Stimulated activated CD8-positive, alpha-beta memory T cell treated with anti-CD3 and anti-CD28 coated beads, Interleukin-4, amount 100 ng/mL, for 24 hours (primary cell): Measurements from ENCODE around the gene CST7.
"Not testable (repeated sequence)": the region's sequence is repeated elsewhere in the genome, so short reads cannot be mapped to it uniquely, and the experiment has no call there.

Source experiments
- DNase-seq: peaks from one replicate; pipeline ENCODE4 v3.0.0-alpha.2; 2020; ENCODE audit warnings: low read depth

CST7 gene

GRCh38 chr20:24948939-24949679 is at the start of gene CST7:
TSS of gene CST7 (plus strand) at chr20:24949269. CDS start at chr20:24949506, 237 bp downstream.
- DNase-seq, result peak; percentile 91

GRCh38 chr20:24906806-24907205 is 42.3 kb upstream of the CST7 start:
- DNase-seq, result no peak

GRCh38 chr20:24908642-24909041 is 40.4 kb upstream of the CST7 start:
- DNase-seq, result no peak

GRCh38 chr20:24909086-24909780 is 39.8 kb upstream of the CST7 start:
- DNase-seq, result no peak

- no peak for DNase-seq
These were observed 39.2 kb upstream of the CST7 start for GRCh38 chr20:24909861-24910260.

GRCh38 chr20:24910461-24910860 is 38.6 kb upstream of the CST7 start:
- no peak for DNase-seq

- DNase-seq, result no peak
These were observed 37.6 kb upstream of the CST7 start for GRCh38 chr20:24911461-24911860.

- no peak for DNase-seq
These were observed 36.5 kb upstream of the CST7 start for GRCh38 chr20:24912397-24913075.

- no peak for DNase-seq
These were observed 35.9 kb upstream of the CST7 start for GRCh38 chr20:24913076-24913628.

GRCh38 chr20:24914388-24915241 is 34.5 kb upstream of the CST7 start:
- DNase-seq, result no peak

- DNase-seq, result no peak
These were observed 33.6 kb upstream of the CST7 start for GRCh38 chr20:24915440-24915839.

GRCh38 chr20:24915892-24916291 is 33.2 kb upstream of the CST7 start:
- DNase-seq, result no peak

GRCh38 chr20:24916412-24916811 is 32.7 kb upstream of the CST7 start:
- no peak for DNase-seq

- no peak for DNase-seq
These were observed 32.0 kb upstream of the CST7 start for GRCh38 chr20:24917056-24917455.

- peak; percentile 28 for DNase-seq
These were observed 31.1 kb upstream of the CST7 start for GRCh38 chr20:24917797-24918578.

GRCh38 chr20:24918579-24919566 is 30.2 kb upstream of the CST7 start:
- no peak for DNase-seq

GRCh38 chr20:24919665-24920064 is 29.4 kb upstream of the CST7 start:
- DNase-seq, result not testable (repeated sequence)

GRCh38 chr20:24920706-24921105 is 28.4 kb upstream of the CST7 start:
- not testable (repeated sequence) for DNase-seq

GRCh38 chr20:24929259-24929658 is 19.8 kb upstream of the CST7 start:
- not testable (repeated sequence) for DNase-seq
